HG03439 (cell line): ENCODE results near the gene THNSL1.
"Not testable (repeated sequence)": the region's sequence is repeated elsewhere in the genome, so short reads cannot be mapped to it uniquely, and the experiment has no call there.

Experiments used
- ATAC-seq: cut with Tn5 transposase; IDR thresholded peaks from one replicate; pipeline ENCODE4 v1.9.1; 2021; ENCODE audit warnings: mild to moderate bottlenecking, moderate library complexity; ENCODE audit not compliant: unreplicated experiment

The THNSL1 gene

GRCh38 chr10:24998044-24998443 lies 18.4 kb upstream of the THNSL1 start:
- no peak for ATAC-seq

- ATAC-seq = not testable (repeated sequence)
These were observed 4.8 kb upstream of the THNSL1 start for GRCh38 chr10:25011591-25011990.

- ATAC-seq = no peak
These were observed 1.8 kb upstream of the THNSL1 start for GRCh38 chr10:25014579-25014978.

- ATAC-seq = peak; percentile 76
These were observed 510 bp upstream of the THNSL1 start, which contains the start of gene ENKUR for GRCh38 chr10:25015828-25016375. TSS of gene ENKUR (minus strand) at chr10:25016158. CDS start at chr10:25015936, 222 bp downstream.

GRCh38 chr10:25017154-25017590 lies 760 bp downstream of the THNSL1 start:
- ATAC-seq = peak; percentile 6

- ATAC-seq = no peak
These were observed 1.2 kb downstream of the THNSL1 start for GRCh38 chr10:25017661-25018060.

GRCh38 chr10:25018703-25019102 lies 2.3 kb downstream of the THNSL1 start:
- ATAC-seq = no peak

GRCh38 chr10:25023278-25023677 lies 6.9 kb downstream of the THNSL1 start:
- no peak for ATAC-seq

- ATAC-seq = no peak
These were observed 8.1 kb downstream of the THNSL1 start for GRCh38 chr10:25024528-25024927.

- ATAC-seq = no peak
These were observed 10.1 kb downstream of the THNSL1 start for GRCh38 chr10:25026463-25026862.

- no peak for ATAC-seq
These were observed 12.3 kb downstream of the THNSL1 start for GRCh38 chr10:25028711-25029110.

- no peak for ATAC-seq
These were observed 13.1 kb downstream of the THNSL1 start for GRCh38 chr10:25029519-25029918.

- ATAC-seq = no peak
These were observed 20.0 kb downstream of the THNSL1 start for GRCh38 chr10:25036381-25036780.

GRCh38 chr10:25038325-25038724 lies 21.9 kb downstream of the THNSL1 start:
- no peak for ATAC-seq

GRCh38 chr10:25039531-25039930 lies 23.1 kb downstream of the THNSL1 start:
- ATAC-seq = no peak

GRCh38 chr10:25046641-25047040 lies 30.2 kb downstream of the THNSL1 start:
- ATAC-seq = no peak

- no peak for ATAC-seq
These were observed 30.7 kb downstream of the THNSL1 start for GRCh38 chr10:25047088-25047487.

GRCh38 chr10:25047591-25048301 lies 31.3 kb downstream of the THNSL1 start:
- ATAC-seq = no peak

GRCh38 chr10:25048450-25048849 lies 32.0 kb downstream of the THNSL1 start:
- ATAC-seq = no peak

- no peak for ATAC-seq
These were observed 33.6 kb downstream of the THNSL1 start for GRCh38 chr10:25049966-25050365.

GRCh38 chr10:25050402-25050801 lies 34.0 kb downstream of the THNSL1 start:
- no peak for ATAC-seq

GRCh38 chr10:25052012-25052411 lies 35.6 kb downstream of the THNSL1 start:
- no peak for ATAC-seq

- no peak for ATAC-seq
These were observed 40.3 kb downstream of the THNSL1 start for GRCh38 chr10:25056726-25057125.
